ENCODE data around the gene DNMT1.

Gene DNMT1

GRCh38 chr19:10109528-10109927 lies 85.2 kb downstream of the DNMT1 start:
- no peak overlapping the region for H3K4me3 ChIP-seq (ENCODE audit: low read depth, low read length)
- no peak for TF ChIP-seq CTCF (IDR thresholded peaks at IDR 0.05; ENCODE audit: low read depth, low read length)

GRCh38 chr19:10107817-10108367 lies 86.9 kb downstream of the DNMT1 start:
- H3K4me3 ChIP-seq (ENCODE audit: low read depth, low read length), result no peak overlapping the region
- no peak for TF ChIP-seq CTCF (IDR thresholded peaks at IDR 0.05; ENCODE audit: low read depth, low read length)

GRCh38 chr19:10107254-10107653 lies 87.5 kb downstream of the DNMT1 start:
- peak overlapping the region; percentile 81 for H3K4me3 ChIP-seq (ENCODE audit: low read depth, low read length)
- TF ChIP-seq CTCF (IDR thresholded peaks at IDR 0.05; ENCODE audit: low read depth, low read length), result no peak

GRCh38 chr19:10106100-10106936 lies 88.4 kb downstream of the DNMT1 start, which contains the start of gene PPAN:
TSS of gene PPAN (plus strand) at chr19:10106362. CDS start at chr19:10106395, 33 bp downstream.
- peak within 1 kb of the TSS; percentile 81 for H3K4me3 ChIP-seq (ENCODE audit: low read depth, low read length)
- no peak for TF ChIP-seq CTCF (IDR thresholded peaks at IDR 0.05; ENCODE audit: low read depth, low read length)

GRCh38 chr19:10105509-10106099 lies 89.1 kb downstream of the DNMT1 start:
- TF ChIP-seq CTCF (IDR thresholded peaks at IDR 0.05; ENCODE audit: low read depth, low read length), result no peak
- H3K4me3 ChIP-seq (ENCODE audit: low read depth, low read length), result peak overlapping the region; percentile 35; the same call in 1 of the 2 replicates

GRCh38 chr19:10104665-10105508 lies 89.9 kb downstream of the DNMT1 start:
- H3K4me3 ChIP-seq (ENCODE audit: low read depth, low read length), result no peak overlapping the region
- no peak for TF ChIP-seq CTCF (IDR thresholded peaks at IDR 0.05; ENCODE audit: low read depth, low read length)
